ENCODE data around the gene PLA2G4A.

DNA sequence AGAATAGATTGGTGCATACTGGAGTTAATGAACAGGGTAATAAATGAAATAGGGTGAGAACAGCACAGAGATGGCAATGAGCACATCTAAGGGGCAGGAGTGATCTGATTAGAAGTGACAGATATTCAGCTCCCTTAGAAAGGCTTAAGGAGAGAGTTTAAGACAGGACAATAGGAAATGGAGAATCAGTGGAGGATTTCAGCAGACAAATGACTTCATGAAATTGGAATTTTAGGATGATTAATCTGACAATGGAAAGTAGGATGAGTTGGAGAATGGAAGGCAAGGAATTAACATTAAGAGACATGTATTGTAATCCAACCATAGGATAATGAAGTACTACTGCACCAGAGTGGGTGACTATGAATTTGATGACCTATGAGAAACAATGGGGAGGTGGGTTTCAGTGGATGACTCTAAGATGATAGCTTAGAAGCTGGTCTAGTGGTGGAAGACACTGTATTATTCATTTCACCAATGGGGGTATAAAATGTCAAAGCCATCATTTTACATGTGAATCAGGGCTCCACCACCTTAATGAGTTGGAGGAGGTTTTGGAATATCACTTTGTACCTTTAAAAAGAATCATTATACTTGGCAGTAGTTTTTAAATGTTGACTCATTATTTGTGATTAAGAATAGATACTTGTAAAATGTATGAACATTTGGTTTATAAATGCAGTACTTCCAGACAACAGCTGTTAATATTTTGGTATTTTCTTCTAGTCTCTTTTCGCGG, 139.1 kb downstream of the PLA2G4A start:
- no peak for TF ChIP-seq POLR2AphosphoS5 (IDR thresholded peaks at IDR 0.05; ENCODE audit: low read depth)
- TF ChIP-seq CTCF (IDR thresholded peaks at IDR 0.05; ENCODE audit: insufficient read depth, low read length), result no peak
